Measurements from ENCODE around the gene PSENEN. TPM values are rescaled to one million over a fixed set of nuclear protein-coding genes. Genes with fewer than 3 reads are reported as not detected.
"Not testable (repeated sequence)": the region's sequence is repeated elsewhere in the genome, so short reads cannot be mapped to it uniquely, and the experiment has no call there.

The PSENEN gene
- total RNA-seq, 2 experiments from 2014 or later: 37.2 to 41.3 TPM

GRCh38 chr19:35721374-35721773 is 24.1 kb upstream of the PSENEN start:
- H3K4me3 Mint-ChIP-seq: peak overlapping the region; percentile 29
- POLR2A ChIA-PET: interaction anchor here (1.0 to 9.5 kb wide), 7 partner anchors 7 to 57 kb away, joined by 3 to 105 read pairs (median 11); partner anchors contain the start of genes IGFLR1, PSENEN and U2AF1L4

GRCh38 chr19:35722461-35722860 is 23.0 kb upstream of the PSENEN start:
- Mint-ChIP-seq H3K36me3 (ENCODE audit: low read depth) (peaks cover 77% of the 10 kb centered on the region), H3K27ac (no peak overlapping the region), H3K9me3 (no peaks in the 10 kb centered on the region), H3K4me1 (ENCODE audit: low read depth) (peaks cover 29% of the 10 kb centered on the region), H3K27me3 (no peaks in the 10 kb centered on the region), H3K4me3 (no peak overlapping the region)
- ChIA-PET POLR2A (interaction anchor here (1.4 to 9.5 kb wide), 4 partner anchors 9 to 30 kb away, joined by 4 to 105 read pairs (median 60); partner anchors contain the start of gene IGFLR1), CTCF (interaction anchor here (1.6 kb wide), 1 partner anchor 28 kb away, joined by 6 read pairs; no protein-coding TSS in a partner anchor)
- ATAC-seq (no peak), DNase-seq (no peak)
- no peak for TF ChIP-seq CTCF (IDR thresholded peaks at IDR 0.05)
- intact Hi-C loops (cut with micrococcal nuclease): no loop called here

More at GRCh38 chr19:35721374-35721773, 24.1 kb upstream of the PSENEN start:
- peak; percentile 13 for DNase-seq
- intact Hi-C loops (cut with micrococcal nuclease): no loop called here
- no peak for ATAC-seq
- no peaks in the 10 kb centered on the region for H3K9me3 Mint-ChIP-seq
- TF ChIP-seq CTCF (IDR thresholded peaks at IDR 0.05): no peak
- H3K27ac Mint-ChIP-seq: peak overlapping the region; percentile 52
- peaks cover 29% of the 10 kb centered on the region for H3K4me1 Mint-ChIP-seq (ENCODE audit: low read depth)
- H3K36me3 Mint-ChIP-seq (ENCODE audit: low read depth): peaks cover 82% of the 10 kb centered on the region
- no peaks in the 10 kb centered on the region for H3K27me3 Mint-ChIP-seq
- CTCF ChIA-PET: interaction anchor here (1.6 kb wide), 1 partner anchor 27 kb away, joined by 6 read pairs; no protein-coding TSS in a partner anchor

GRCh38 chr19:35722897-35723296 is 22.6 kb upstream of the PSENEN start:
- Mint-ChIP-seq H3K36me3 (ENCODE audit: low read depth) (peaks cover 78% of the 10 kb centered on the region), H3K9me3 (no peaks in the 10 kb centered on the region), H3K27me3 (no peaks in the 10 kb centered on the region), H3K4me1 (ENCODE audit: low read depth) (peaks cover 29% of the 10 kb centered on the region), H3K27ac (no peak overlapping the region), H3K4me3 (no peak overlapping the region)
- intact Hi-C loops (cut with micrococcal nuclease): no loop called here
- POLR2A ChIA-PET: interaction anchor here (0.9 to 9.5 kb wide), 7 partner anchors 9 to 45 kb away, joined by 4 to 105 read pairs (median 6); partner anchors contain the start of genes PSENEN and U2AF1L4
- no peak for ATAC-seq
- no peak for DNase-seq
- TF ChIP-seq CTCF (IDR thresholded peaks at IDR 0.05): no peak
- CTCF ChIA-PET: no interaction called here

- no peak for TF ChIP-seq CTCF (IDR thresholded peaks at IDR 0.05)
- no peak for DNase-seq
- Mint-ChIP-seq H3K4me3 (no peak overlapping the region), H3K36me3 (ENCODE audit: low read depth) (peaks cover 82% of the 10 kb centered on the region), H3K27ac (no peak overlapping the region), H3K27me3 (no peaks in the 10 kb centered on the region), H3K9me3 (no peaks in the 10 kb centered on the region), H3K4me1 (ENCODE audit: low read depth) (peaks cover 29% of the 10 kb centered on the region)
- CTCF ChIA-PET: no interaction called here
- POLR2A ChIA-PET: interaction anchor here (0.9 to 9.5 kb wide), 8 partner anchors 8 to 44 kb away, joined by 3 to 105 read pairs (median 6); partner anchors contain the start of genes LIN37, PSENEN and U2AF1L4
- ATAC-seq: no peak
- intact Hi-C loops (cut with micrococcal nuclease): no loop called here
These were observed 21.8 kb upstream of the PSENEN start for GRCh38 chr19:35723671-35724070.

- H3K27ac Mint-ChIP-seq; H3K9me3 Mint-ChIP-seq; H3K4me3 Mint-ChIP-seq; DNase-seq; CTCF ChIA-PET; H3K27me3 Mint-ChIP-seq; ATAC-seq; intact Hi-C loops (cut with micrococcal nuclease): not testable (repeated sequence)
- peaks cover 79% of the 10 kb centered on the region for H3K36me3 Mint-ChIP-seq (ENCODE audit: low read depth)
- H3K4me1 Mint-ChIP-seq (ENCODE audit: low read depth): peaks cover 24% of the 10 kb centered on the region
- POLR2A ChIA-PET: interaction anchor here (1.1 to 9.5 kb wide), 7 partner anchors 7 to 24 kb away, joined by 3 to 105 read pairs (median 6); partner anchors contain the start of genes LIN37, PSENEN and U2AF1L4
These were observed 21.3 kb upstream of the PSENEN start for GRCh38 chr19:35724132-35724531.
